ENCODE measurements around the gene PROC. TPM values are rescaled to one million over a fixed set of nuclear protein-coding genes. Genes with fewer than 3 reads are reported as not detected.
A peak's percentile ranks its signal among the peaks of the same experiment; 100 is the strongest.

The PROC gene
- total RNA-seq, 1 donor from 2014 or later, result 1.0 TPM

- H3K4me1 ChIP-seq (ENCODE audit: insufficient read depth, low read length), result peaks cover 22% of the 10 kb centered on the region
- H3K79me2 ChIP-seq (ENCODE audit: insufficient read depth, low read length), result peaks cover 36% of the 10 kb centered on the region
- H3K9ac ChIP-seq (ENCODE audit: low read length), result peak overlapping the region; percentile 86
- H4K20me1 ChIP-seq (ENCODE audit: insufficient read depth, low read length), result peaks cover 28% of the 10 kb centered on the region
- Mint-ChIP-seq H3K4me3 (ENCODE audit: unreplicated experiment) (peak overlapping the region; percentile 73), H3K27ac (ENCODE audit: unreplicated experiment) (peak overlapping the region; percentile 60), H3K27me3 (ENCODE audit: low read depth, unreplicated experiment) (no peaks in the 10 kb centered on the region), H3K4me1 (ENCODE audit: low read depth, unreplicated experiment) (peaks cover 49% of the 10 kb centered on the region), H3K36me3 (ENCODE audit: low read depth, unreplicated experiment) (peaks cover 1% of the 10 kb centered on the region), H3K9me3 (ENCODE audit: unreplicated experiment) (no peaks in the 10 kb centered on the region)
- FAIRE-seq, result no peak
- no peaks in the 10 kb centered on the region for H3K9me3 ChIP-seq (ENCODE audit: insufficient read depth, low read depth, low read length)
- H3K4me3 ChIP-seq (ENCODE audit: insufficient read depth, low read depth, low read length), result peak overlapping the region; percentile 70
- peak overlapping the region; percentile 75 for H2AFZ ChIP-seq (ENCODE audit: low read depth, low read length)
- no peak for DNase-seq (ENCODE audit: low read depth)
- peak overlapping the region; percentile 79 for H3K27ac ChIP-seq (ENCODE audit: low read depth, low read length)
- no peak for TF ChIP-seq CTCF (IDR thresholded peaks at IDR 0.05; ENCODE audit: insufficient read depth, low read depth, low read length)
- no peak for TF ChIP-seq EZH2 (IDR thresholded peaks at IDR 0.05; ENCODE audit: insufficient read depth, low read length)
- no peaks in the 10 kb centered on the region for H3K36me3 ChIP-seq (ENCODE audit: insufficient read depth, low read length)
- no peaks in the 10 kb centered on the region for H3K27me3 ChIP-seq (ENCODE audit: insufficient read depth, low read length)
- peak overlapping the region; percentile 88 for H3K4me2 ChIP-seq (ENCODE audit: low read length)
These were observed 29.6 kb upstream of the PROC start for GRCh38 chr2:127388423-127389164.

GRCh38 chr2:127389778-127390435 lies 28.3 kb upstream of the PROC start:
- Histone ChIP-seq H4K20me1 (ENCODE audit: insufficient read depth, low read length) (peaks cover 21% of the 10 kb centered on the region), H3K9me3 (ENCODE audit: insufficient read depth, low read depth, low read length) (no peaks in the 10 kb centered on the region), H3K4me1 (ENCODE audit: insufficient read depth, low read length) (peaks cover 19% of the 10 kb centered on the region), H2AFZ (ENCODE audit: low read depth, low read length) (no peak overlapping the region), H3K4me2 (ENCODE audit: low read length) (no peak overlapping the region), H3K27ac (ENCODE audit: low read depth, low read length) (no peak overlapping the region), H3K9ac (ENCODE audit: low read length) (no peak overlapping the region), H3K4me3 (ENCODE audit: insufficient read depth, low read depth, low read length) (no peak overlapping the region), H3K36me3 (ENCODE audit: insufficient read depth, low read length) (no peaks in the 10 kb centered on the region), H3K79me2 (ENCODE audit: insufficient read depth, low read length) (peaks cover 25% of the 10 kb centered on the region), H3K27me3 (ENCODE audit: insufficient read depth, low read length) (no peaks in the 10 kb centered on the region)
- H3K4me1 Mint-ChIP-seq (ENCODE audit: low read depth, unreplicated experiment), result peaks cover 41% of the 10 kb centered on the region
- peaks cover 3% of the 10 kb centered on the region for H3K36me3 Mint-ChIP-seq (ENCODE audit: low read depth, unreplicated experiment)
- peaks cover 2% of the 10 kb centered on the region for H3K9me3 Mint-ChIP-seq (ENCODE audit: unreplicated experiment)
- no peak overlapping the region for H3K4me3 Mint-ChIP-seq (ENCODE audit: unreplicated experiment)
- DNase-seq (ENCODE audit: low read depth), result no peak
- TF ChIP-seq CTCF (IDR thresholded peaks at IDR 0.05; ENCODE audit: insufficient read depth, low read depth, low read length) (no peak), EZH2 (IDR thresholded peaks at IDR 0.05; ENCODE audit: insufficient read depth, low read length) (no peak)
- no peaks in the 10 kb centered on the region for H3K27me3 Mint-ChIP-seq (ENCODE audit: low read depth, unreplicated experiment)
- FAIRE-seq, result no peak
- H3K27ac Mint-ChIP-seq (ENCODE audit: unreplicated experiment), result peak overlapping the region; percentile 67

Measured in astrocyte (in vitro differentiated cells and primary cell).